NOMO-1 treated with dmso at 0.1 percent for 144 hours (cell line): Measurements from ENCODE around the gene TTC16.

Experiments used
- DNase-seq: peaks from one replicate; lab custom pipeline; 2025; ENCODE audit not compliant: unreplicated experiment; lab: John Stamatoyannopoulos, UW

The TTC16 gene, protein sequence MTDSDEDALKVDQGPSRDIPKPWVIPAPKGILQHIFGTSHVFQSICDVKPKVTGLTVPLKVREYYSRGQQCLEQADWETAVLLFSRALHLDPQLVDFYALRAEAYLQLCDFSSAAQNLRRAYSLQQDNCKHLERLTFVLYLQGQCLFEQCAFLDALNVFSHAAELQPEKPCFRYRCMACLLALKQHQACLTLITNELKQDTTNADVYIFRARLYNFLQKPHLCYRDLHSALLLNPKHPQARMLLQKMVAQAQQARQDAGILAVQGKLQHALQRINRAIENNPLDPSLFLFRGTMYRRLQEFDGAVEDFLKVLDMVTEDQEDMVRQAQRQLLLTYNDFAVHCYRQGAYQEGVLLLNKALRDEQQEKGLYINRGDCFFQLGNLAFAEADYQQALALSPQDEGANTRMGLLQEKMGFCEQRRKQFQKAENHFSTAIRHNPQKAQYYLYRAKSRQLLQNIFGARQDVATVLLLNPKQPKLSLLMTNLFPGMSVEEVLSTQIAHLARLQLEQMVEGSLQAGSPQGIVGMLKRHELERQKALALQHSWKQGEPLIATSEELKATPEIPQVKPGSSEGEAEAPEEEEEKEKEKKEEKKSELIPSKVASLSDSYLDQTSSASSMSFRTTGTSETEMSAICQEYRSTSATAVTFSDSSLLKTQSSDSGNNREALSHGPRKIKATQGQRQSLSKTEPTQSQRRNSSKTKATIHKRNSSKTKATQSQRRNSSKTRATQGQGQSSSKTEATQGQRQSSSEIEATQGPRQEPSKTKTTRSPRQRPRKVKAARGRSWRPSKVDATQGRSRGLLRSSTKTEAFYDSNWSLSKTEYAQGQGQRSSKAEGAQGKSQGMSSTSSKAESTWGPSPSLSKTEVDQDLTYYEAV

DNA sequence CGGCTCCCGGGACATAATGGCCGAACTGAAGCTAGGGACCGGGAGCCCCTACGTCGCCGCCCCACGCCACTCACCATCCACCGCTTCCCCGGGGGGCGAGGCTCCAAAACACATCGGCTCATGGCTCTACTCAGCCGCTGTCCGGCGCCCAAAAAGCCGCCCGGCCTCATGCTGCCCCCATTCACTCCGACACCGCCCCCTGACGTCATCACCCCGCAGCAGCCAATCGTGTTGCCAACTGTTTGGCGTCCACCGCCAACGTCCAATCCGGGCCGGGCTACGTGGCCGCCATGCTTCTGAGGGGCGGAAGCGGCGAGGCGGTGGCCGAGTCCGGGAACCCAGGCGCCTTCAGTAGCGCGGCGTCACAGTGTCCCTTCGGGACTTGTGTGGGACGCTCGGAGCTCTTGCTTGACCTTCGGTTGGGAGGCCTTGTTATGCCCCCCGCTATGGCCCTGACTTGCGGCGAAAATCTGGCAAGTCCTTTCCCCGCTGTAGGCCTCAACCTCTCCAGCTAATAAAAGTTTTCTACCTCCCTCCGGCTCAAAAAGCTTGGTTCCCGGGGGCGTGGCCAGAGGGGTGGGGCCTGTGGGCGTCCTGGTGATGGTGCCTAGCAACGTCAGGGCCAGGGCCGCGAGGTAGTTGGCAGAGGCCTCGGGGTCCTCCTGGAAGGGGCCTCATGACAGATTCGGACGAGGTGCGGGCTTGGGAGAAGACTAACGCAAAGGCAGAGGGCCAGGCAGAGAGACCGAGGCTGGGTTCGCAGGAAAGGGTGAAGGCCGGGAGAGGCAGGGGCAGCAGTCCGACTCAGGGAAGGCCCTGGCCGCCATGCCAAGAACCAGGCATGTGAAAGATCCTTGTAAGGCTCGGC is at the start of gene TTC16, which contains the start of gene PTRH1:
Gene TTC16 (plus strand): TSS at position 610 of the 868 bp plus-strand sequence. CDS start 67 bp downstream, at position 677.
Gene PTRH1 (minus strand): TSS at position 194 of the 868 bp plus-strand sequence. CDS start 24 bp downstream, at position 170.
- peak; percentile 94 for DNase-seq

DNA sequence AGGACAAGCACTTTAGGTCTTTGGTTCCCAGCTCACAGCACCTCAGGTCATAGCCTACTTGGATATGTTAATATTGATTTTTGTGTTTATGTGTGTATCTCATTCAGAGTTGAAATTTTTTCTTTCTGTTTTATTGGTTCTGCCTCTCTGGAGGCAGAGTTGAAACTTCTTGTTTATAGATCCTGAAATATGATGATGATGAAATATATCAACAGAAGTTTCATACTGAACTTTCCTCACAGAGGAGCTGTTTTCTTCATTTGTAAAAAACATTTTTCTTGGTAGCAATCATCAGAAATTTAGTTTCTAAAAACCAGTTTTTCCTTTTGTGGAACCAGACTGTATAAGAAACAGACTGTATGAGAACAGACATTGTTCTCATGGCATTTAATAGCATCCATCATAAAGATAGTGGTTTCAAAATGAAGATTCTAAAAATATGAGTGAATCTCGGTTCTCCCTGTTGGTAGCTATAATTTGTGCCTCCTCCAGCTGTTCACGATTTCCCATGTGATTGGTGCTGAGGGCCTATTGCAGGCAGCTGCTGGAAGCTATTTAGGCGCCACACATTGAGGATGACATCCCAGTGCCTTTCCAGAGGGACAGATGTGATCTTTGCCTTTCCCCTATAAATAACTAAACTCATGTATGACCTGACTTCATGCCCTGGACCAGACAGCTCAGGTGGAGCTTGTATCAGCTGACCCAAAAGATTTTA is 48.6 kb upstream of the TTC16 start:
- no peak for DNase-seq

DNA sequence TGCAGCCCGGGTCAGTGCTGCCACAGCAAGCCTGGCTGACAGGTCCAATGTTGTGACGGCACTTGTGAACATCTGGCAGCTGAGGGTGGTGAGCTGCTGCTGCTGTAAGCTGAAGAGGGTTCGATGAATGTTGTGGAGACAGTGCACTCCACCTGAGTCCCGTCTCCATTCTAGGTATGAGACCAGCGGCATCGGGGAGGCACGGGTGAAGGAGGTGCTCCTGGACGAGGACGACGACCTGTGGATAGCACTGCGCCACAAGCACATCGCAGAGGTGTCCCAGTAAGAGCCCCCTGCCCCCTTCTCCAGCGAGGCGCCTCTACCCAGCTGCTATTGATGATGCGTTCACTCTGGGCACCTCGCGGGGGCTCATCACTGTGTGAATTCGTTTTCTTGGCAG is 48.0 kb upstream of the TTC16 start:
- no peak for DNase-seq

DNA sequence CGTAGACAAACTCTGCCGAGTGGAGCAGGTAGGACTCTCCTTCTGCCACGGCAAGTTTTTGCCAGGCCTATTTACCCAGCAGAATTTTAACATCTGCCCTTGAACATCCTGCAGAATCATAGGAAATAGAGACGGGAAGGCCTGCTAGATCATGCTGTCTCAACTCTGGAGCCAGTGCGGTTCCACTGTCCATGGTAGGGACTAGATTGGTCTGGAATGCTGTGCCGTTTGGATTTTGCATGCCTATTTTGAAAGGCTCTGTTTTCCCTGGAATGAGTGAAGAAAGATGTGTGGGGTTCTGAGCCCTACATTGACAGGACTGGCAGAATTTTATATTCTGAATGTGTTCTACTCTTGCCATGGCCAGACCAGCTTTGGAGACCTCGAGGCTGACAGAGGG is 42.6 kb upstream of the TTC16 start:
- no peak for DNase-seq

DNA sequence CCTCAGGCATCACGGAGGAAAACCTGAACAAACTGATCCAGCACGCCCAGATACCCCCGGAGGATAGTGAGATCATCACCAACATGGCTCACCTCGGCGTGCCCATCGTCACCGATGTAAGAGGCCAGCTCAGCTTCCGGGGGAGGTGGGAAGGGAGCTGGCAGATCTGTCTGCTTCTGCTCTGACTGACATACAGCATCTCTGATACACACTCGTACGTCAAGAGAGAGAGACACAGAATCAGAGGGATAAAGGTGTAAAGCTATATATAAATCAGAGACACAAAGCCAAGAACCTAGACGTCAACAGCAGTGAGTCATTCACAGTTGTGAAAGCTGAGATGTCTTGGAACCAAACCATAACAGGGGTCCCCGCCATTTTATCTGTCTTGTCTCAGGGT is 39.2 kb upstream of the TTC16 start:
- no peak for DNase-seq

DNA sequence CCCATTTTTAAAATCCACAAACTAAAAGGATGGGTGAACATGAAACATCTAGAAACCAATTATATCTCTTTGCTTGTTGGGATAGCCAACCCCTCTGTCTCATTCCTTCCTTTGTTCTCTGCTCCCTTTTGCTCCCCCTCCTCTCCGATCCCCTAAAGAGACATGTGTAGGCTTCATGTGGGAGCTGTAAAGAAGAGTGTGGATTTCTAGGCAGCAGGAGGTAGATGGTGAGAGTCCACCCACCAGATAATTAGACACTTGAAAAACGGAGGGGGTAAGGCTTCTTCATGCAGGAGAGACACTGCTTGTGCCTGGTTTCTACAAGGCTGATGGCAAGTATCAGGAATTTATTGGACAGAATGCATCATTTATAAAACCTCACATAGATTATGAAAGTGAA is 36.4 kb upstream of the TTC16 start:
- DNase-seq: no peak

DNA sequence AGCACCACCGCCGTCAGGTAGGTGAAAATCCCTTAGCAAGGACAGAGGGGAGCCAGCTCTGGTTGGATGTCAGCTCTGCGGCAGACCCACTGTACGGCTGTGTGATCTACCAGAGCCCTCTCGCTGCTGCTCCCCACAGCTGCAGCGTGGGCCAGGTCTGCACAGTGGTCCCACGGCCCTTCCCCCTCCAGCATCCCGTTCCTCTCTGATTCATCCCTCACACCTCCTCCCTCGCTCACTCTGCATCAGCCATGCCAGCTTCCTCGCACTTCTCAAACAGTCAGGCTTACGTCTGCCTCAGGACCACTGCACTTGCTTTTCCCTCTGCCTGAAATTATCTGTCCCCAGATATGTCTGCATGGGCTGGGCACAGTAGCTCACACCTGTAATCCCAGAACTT is 35.7 kb upstream of the TTC16 start:
- DNase-seq: no peak

DNA sequence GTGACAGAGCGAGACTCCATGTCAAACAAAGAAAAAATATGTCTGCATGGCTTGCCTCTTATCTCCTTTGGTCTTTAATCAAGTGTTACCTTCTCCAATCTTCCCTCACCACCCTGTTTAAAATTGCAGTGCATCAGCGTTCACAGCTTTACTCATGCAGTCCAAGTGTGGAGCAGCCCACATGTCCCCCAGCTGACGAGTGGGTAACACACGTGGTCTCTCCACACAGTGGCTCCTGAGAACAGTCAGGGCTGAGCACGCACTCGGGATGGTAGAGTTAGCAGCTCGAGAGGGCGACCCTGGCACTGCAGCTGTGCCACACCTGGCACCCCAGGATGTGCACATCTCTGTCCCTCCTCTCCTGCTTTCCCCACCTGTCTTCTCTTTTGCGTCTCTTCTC is 35.0 kb upstream of the TTC16 start:
- no peak for DNase-seq

DNA sequence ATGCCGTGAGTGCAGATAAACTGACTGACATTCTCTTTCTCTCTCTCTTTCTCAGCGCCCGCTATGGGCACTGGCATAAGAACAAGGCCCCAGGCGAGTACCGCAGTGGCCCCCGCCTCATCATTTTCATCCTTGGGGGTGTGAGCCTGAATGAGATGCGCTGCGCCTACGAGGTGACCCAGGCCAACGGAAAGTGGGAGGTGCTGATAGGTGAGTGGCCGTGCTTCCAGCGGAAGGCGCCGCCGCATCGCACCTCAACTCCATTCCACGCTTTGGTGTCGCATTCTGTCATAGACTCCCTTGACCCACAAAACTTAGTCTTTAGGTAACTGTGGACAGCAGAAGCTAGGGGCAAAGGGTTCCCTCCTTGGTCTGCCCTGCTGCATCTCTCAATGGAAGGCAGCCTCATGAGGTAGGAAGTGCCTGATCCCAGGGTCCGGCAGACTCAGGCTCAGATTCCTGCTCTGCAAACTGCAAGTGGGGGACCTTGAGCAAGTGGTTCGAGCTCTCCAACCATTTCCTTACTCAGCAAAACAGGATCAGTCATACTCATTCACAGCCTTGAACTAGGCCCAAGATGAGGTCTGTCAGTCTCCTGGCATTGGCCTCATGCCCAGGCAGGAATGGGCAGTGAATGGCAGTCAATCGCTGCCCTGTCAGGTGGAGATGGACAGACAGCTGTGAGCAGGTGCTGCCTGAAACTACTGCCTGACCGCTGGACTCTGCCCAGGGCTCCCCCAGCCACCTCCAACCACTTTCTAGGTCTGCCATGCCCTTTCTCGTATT is 33.3 kb upstream of the TTC16 start:
- DNase-seq: no peak

DNA sequence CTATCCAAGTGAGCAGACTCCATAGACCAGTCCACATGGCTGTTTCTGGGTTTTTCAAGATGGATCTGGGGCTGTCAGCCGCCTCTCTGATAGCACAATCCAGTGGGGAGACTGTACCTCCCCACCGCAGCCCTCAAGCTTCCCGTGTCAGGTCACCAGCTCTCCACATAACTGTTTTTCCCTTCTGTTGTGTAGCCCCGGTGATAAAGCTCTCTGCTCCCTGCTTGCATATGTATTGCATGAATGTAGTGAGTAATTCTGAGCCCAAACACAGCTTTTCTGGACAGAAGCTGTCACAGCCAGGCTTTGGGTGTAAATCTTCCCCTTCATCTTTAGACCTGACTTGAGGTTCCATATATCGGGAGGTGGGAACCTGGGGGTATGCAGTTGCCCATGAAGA is 32.2 kb upstream of the TTC16 start:
- no peak for DNase-seq

DNA sequence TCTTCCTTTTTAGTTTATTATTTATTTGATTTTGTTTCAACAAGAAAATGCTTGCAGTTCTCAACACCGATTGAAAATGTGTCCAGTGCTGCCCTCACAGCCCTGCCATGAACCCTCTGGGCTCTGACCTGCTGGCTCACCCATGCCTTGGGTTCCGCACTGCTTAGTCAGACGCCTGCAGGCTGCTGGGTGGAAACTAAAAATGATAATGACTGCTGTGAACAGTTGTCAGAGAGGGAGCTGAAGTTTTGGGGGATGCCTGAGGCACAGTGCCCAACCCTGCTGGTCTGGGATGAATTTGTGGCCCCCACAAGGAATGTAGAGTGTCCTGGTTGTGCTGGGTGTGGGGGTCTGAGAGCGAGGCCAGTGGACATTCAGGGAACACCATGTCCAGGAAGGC is 31.3 kb upstream of the TTC16 start:
- no peak for DNase-seq

DNA sequence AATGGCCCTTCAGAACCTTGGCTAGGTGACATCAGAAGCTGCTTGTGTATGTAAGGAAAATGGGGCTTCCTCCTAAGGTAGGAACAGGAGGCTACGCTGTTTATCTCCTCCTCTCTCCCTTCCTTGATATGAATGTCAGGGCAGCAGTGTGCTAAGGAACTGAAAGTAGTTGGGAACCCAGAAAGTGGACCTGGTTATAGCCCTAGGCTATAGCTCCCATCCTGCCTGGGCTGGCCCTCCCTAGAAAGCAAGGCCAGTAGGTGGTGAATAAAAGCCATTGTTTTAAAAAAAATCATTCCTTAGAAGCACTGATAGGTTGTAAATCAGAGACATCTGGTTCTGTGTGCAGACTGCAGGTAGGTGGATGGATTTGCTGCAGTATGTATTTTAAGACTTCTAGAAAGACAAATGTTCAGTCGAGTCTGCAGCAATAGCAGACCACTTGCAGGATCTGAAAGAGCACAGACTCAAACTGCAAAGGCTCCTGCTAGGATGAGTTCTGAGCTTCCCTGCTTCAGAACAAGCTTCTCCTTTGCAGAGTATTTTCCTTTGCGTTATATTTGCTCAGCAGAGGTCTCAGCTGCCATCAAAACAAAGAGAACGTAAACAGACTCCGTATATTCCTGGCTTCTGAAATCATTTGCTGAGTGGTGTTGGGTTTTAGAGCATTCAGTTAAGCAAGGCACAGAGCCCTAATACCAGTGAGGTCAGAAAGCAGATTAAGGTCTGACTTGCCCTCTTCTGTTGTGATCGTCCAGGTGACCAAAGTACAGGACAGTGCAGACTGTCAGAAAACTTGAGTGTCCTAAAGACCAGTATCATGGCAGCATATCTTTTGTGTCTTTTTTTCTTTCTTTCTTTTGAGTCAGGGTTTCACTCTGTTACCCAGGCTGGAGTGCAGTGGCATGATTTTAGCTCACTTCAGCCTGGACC is 29.2 kb upstream of the TTC16 start:
- DNase-seq: no peak

DNA sequence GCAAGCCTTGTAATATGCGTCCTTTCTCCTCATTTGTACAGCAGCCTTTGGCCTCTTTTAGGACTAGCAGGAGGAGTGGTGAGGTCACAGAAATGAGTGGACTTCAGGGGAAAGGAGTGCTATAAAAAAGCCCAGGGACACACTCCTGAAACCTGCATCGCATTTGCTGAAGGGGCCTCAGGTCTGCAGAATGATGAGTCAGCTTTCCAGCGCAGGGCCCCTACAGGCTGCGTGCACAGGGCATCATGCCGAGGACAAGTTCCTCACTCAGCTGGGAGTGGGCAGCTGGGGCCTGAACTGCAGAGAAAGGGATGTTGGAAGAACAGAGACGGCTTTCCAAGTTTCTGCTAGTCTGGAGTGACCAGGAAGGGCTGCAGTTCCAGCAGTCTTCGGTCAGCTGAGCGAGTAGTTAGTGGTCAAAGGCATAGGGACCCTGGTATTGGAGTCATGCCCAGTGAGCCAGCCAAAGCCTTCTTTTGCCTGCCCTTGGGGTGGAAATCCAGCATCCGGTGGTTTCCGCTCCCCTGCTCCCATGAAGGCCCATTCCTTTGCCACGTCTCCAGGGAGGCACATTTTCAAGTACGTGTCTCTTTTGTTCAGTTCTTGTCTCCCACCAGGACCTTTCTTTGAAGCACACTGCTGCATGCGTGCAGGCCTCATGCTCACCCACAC is 26.4 kb upstream of the TTC16 start:
- DNase-seq: no peak

DNA sequence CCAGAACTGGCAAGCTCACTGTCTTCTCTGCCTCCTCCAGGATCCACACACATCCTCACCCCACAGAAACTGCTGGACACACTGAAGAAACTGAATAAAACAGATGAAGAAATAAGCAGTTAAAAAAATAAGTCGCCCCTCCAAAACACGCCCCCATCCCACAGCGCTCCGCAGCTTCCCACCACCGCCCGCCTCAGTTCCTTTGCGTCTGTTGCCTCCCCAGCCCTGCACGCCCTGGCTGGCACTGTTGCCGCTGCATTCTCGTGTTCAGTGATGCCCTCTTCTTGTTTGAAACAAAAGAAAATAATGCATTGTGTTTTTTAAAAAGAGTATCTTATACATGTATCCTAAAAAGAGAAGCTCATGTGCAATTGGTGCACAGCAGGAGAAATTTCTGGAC is 25.1 kb upstream of the TTC16 start:
- no peak for DNase-seq

DNA sequence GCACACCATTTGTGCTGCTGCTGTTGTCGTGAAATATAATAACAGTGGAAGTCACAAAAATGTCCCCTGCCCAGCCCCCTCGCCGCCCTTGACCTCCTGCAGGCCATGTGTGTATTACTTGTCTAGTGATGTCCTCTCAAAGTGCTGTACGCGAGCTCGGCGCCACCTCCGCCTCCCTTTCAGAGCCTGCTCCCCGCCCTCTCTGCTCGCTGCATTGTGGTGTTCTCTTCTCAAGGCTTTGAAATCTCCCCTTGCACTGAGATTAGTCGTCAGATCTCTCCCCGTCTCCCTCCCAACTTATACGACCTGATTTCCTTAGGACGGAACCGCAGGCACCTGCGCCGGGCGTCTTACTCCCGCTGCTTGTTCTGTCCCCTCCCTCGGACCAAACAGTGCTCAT is 23.8 kb upstream of the TTC16 start:
- DNase-seq: no peak

DNA sequence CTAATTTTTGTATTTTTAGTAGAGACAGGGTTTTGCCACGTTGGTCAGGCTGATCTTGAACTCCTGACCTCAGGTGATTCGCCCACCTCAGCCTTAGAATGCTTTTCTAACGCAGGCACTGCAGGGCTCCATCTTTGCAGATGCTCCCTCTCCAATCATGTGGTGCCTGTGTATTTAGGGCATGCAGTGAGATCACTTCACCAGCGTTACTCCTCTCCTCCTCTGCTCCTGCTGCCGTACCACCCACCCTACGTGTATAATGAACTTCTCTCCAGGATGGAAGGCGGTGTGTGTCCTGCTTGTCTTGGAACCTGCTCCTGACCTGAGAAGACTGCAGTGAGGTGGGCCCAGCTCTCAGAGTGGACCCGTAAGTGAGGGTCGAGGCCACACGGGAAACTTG is 22.7 kb upstream of the TTC16 start:
- no peak for DNase-seq

DNA sequence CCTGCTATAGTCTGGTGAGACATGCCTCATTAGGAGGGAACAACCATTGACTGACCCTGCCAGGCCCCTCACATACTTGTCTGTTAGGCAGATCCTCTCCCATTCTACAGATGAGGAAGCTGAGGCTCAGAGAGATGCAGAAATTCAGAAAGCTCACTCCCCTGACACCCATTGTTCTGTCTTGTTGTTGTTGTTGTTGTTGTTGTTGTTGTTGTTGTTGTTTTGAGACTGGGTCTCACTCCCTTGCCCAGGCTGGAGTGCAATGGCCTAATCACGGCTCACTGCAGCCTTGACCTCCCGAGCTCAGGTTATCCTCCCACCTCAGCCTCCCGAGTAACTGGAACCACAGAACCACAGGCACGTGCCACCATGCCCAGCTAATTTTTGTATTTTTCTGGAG is 22.2 kb upstream of the TTC16 start:
- no peak for DNase-seq
